Tibial nerve (tissue), 4 donors: ENCODE measurements around the gene NCR2. TPM values are rescaled to one million over a fixed set of nuclear protein-coding genes. Genes with fewer than 3 reads are reported as not detected.

Source experiments
- DNase-seq, 2 donors: peaks; one replicate each; pipeline ENCODE4 v3.0.0-alpha.2; 2019; ENCODE audit warnings: low spot score in 2 of 2
- H3K27ac ChIP-seq, 4 donors: fragments of 200-600 bp; sonication (generic) in 3 of 4; one replicate each; pipeline ENCODE4 v1.5.1; 2017 to 2019; ENCODE audit warnings: mild to moderate bottlenecking in 1 of 4
- H3K27me3 ChIP-seq, 2 donors: fragments of 200-600 bp; sonication (generic) in 1 of 2; one replicate each; pipeline versions ENCODE4 v1.5.1 to v1.6.0; 2017 to 2019
- H3K36me3 ChIP-seq, 3 donors: fragments of 200-600 bp; sonication (generic); one replicate each; pipeline ENCODE4 v1.5.1; 2018 to 2019
- H3K4me1 ChIP-seq, 4 donors: fragments of 200-600 bp; sonication (generic) in 3 of 4; one replicate each; pipeline ENCODE4 v1.5.1; 2017 to 2019
- H3K4me3 ChIP-seq, 4 donors: fragments of 200-600 bp; sonication (generic) in 3 of 4; one replicate each; pipeline ENCODE4 v1.5.1; 2017 to 2019; ENCODE audit warnings: mild to moderate bottlenecking in 1 of 4, moderate library complexity in 1 of 4
- H3K9me3 ChIP-seq, 4 donors: fragments of 200-600 bp; sonication (generic) in 3 of 4; one replicate each; pipeline ENCODE4 v1.5.1; 2017 to 2019
- CTCF ChIP-seq, 5 experiments: fragments of 200-600 bp in 3 of 5; fragments of 450-650 bp in 2 of 5; sonication (generic) in 3 of 5; IDR thresholded peaks; one replicate each; pipeline ENCODE4 v1.5.1; 2016 to 2019; ENCODE audit warnings: antibody characterized with exemption in 5 of 5, mild to moderate bottlenecking in 3 of 5, moderate library complexity in 2 of 5
- EP300 ChIP-seq, 2 donors: sonication (generic); formaldehyde crosslinking; IDR thresholded peaks; one replicate each; pipeline ENCODE4 v1.6.1; 2017; ENCODE audit warnings: antibody characterized with exemption in 2 of 2, mild to moderate bottlenecking in 1 of 2
- POLR2A ChIP-seq, 2 donors: fragments of 450-650 bp; IDR thresholded peaks; one replicate each; pipeline ENCODE4 v1.6.1; 2017; ENCODE audit warnings: antibody characterized with exemption in 2 of 2, mild to moderate bottlenecking in 2 of 2, moderate library complexity in 2 of 2
- WGBS, 2 donors: methylation state at CpG; one replicate each; pipeline ENCODE4 v1.1.5; 2018; 5-methylcytosine and 5-hydroxymethylcytosine counted together
- small RNA-seq: library from RNA; depleted of rRNA; stranded (forward); fragments of <200 nt; gene quantifications from one replicate; pipeline ENCODE3, GENCODE V24; 2016
- total RNA-seq, 4 donors: library from RNA; depleted of rRNA; stranded (reverse); fragments of >200 nt; gene quantifications; one replicate each; pipeline ENCODE4 v1.1.0, GENCODE V29; 2016

NCR2 gene
- total RNA-seq, 4 donors from 2014 or later = not detected

DNA sequence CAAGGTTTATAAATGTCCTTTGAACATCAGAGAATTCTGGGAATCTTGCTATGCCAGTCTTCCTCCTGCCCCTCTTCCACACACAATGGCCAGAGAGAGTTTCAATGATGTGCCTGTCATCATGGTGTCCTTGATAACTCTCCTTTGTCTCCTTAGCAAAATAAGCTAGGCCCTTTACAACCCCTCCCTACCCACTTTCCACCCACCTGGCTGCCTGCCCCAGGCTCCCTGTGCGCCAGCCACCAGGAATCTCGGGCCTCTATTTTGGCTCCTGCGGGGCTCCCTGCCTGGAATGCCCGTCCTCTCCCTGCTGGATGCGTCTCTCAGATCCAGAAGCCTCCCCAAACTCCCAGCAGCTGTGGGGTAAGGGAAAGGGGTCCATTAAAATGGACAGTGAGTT is 60.9 kb downstream of the NCR2 start:
- peaks cover 0 to 25% (median 4%) of the 10 kb centered on the region in 4 donors for H3K9me3 ChIP-seq
- 52 to 63% methylated on average over 5 of the region's 5 CpGs for WGBS, 2 donors
- TF ChIP-seq EP300 (IDR thresholded peaks at IDR 0.05) = no peak
- TF ChIP-seq CTCF (IDR thresholded peaks at IDR 0.05) = no peak
- no peak for TF ChIP-seq POLR2A (IDR thresholded peaks at IDR 0.05)
- peaks cover 0 to 33% of the 10 kb centered on the region in 2 donors for H3K27me3 ChIP-seq
- H3K4me3 ChIP-seq = no peak overlapping the region
- no peak for DNase-seq
- no peaks in the 10 kb centered on the region for H3K4me1 ChIP-seq
- H3K27ac ChIP-seq = no peak overlapping the region
- H3K36me3 ChIP-seq = no peaks in the 10 kb centered on the region

- no peaks in the 10 kb centered on the region for H3K36me3 ChIP-seq
- DNase-seq = no peak
- H3K4me3 ChIP-seq = no peak overlapping the region
- WGBS, 2 donors = 72 to 77% methylated on average over 5 of the region's 5 CpGs
- H3K27ac ChIP-seq = no peak overlapping the region
- peaks cover 0 to 44% of the 10 kb centered on the region in 2 donors for H3K27me3 ChIP-seq
- peaks cover 0 to 20% (median 3%) of the 10 kb centered on the region in 4 donors for H3K9me3 ChIP-seq
- TF ChIP-seq CTCF (IDR thresholded peaks at IDR 0.05) (no peak), POLR2A (IDR thresholded peaks at IDR 0.05) (no peak), EP300 (IDR thresholded peaks at IDR 0.05) (no peak)
- no peaks in the 10 kb centered on the region for H3K4me1 ChIP-seq
Observed at GRCh38 chr6:41399424-41399823, 64.0 kb downstream of the NCR2 start.

Small RNA genes lying within 50 kb of the gene (small RNA-seq; reads per million reads assigned to genes)
- not detected for gene RNU6-643P

Other genes with a start within 250 kb of the NCR2 start
- gene TREML1, start 181.3 kb upstream of the NCR2 start, total RNA-seq = 1 to 10 TPM in 2 of 4 donors, under 1 TPM in 1, not detected in 1; 0.63 to 4.5 (median 2.2) TPM
- 10 to 100 TPM; 10.0 to 46.1 (median 14.3) TPM for gene TREM2, start 172.5 kb upstream of the NCR2 start, total RNA-seq
- gene TREML2, start 134.5 kb upstream of the NCR2 start, total RNA-seq = not detected
- not detected for gene TREML4, start 107.3 kb upstream of the NCR2 start, total RNA-seq
- 1 to 10 TPM; 1.1 to 3.3 (median 2.1) TPM for gene TREM1, start 48.9 kb upstream of the NCR2 start, total RNA-seq
- gene FOXP4, start 210.8 kb downstream of the NCR2 start, total RNA-seq = 10 to 100 TPM; 11.1 to 16.2 (median 14.7) TPM